ENCODE results near the gene SAMHD1. TPM values are rescaled to one million over a fixed set of nuclear protein-coding genes. Genes with fewer than 3 reads are reported as not detected.

SAMHD1 gene
- polyA plus RNA-seq, 2 of the 4 experiments (the other 2 are of a cell fraction) = 9.8 to 11.7 TPM

DNA sequence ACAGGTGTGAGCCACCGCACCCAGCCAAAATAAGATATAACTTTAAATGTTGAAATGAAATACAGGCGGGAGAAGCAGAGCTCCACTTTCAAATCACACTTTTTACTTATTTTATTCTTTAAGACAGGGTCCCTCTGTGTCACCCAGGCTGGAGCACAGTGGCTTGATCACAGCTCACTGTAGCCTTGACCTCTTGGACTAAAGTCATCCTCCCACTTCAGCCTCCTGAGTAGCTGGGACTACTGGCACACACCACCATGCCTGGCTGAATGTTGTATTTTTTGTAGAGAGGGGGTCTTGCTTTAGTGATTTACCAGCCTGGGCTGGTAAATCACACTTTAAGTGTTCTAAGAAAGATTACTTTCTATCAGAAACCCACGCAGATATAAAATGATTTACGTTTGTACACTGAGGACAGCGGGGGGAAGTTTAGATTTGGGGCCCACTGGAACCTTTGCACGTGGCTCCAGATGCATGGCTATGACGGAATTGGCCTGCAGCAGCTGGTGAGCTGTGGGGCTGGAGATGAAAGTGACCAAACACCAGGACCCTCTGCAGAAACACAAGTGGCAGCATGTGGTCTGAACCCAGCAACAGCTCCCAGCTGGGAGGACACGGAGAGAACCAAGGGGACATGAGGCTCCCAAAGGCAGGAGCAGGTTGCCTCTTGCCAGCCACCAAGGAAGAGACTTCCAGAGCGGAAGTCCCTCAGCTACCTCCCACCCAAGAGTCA, 102.0 kb downstream of the SAMHD1 start:
- TF ChIP-seq HOXB13 (CRISPR knock-in tag; IDR thresholded peaks at IDR 0.05; ENCODE audit: low read depth) (no peak), CBX8 (IDR thresholded peaks at IDR 0.05) (no peak), HOXA7 (CRISPR knock-in tag; IDR thresholded peaks at IDR 0.05) (no peak), RFX5 (IDR thresholded peaks at IDR 0.05) (no peak), PHF8 (IDR thresholded peaks at IDR 0.05; ENCODE audit: borderline replicate concordance, low read depth) (no peak), KDM1A (IDR thresholded peaks at IDR 0.05; ENCODE audit: low read depth) (no peak), RARB (CRISPR knock-in tag; IDR thresholded peaks at IDR 0.05) (no peak), GATA3 (IDR thresholded peaks at IDR 0.05; ENCODE audit: borderline replicate concordance) (no peak), NPAS2 (CRISPR knock-in tag; IDR thresholded peaks at IDR 0.05; ENCODE audit: borderline replicate concordance) (no peak), BHLHE40 (IDR thresholded peaks at IDR 0.05; ENCODE audit: low read depth, low read length) (no peak), NR3C1 (IDR thresholded peaks at IDR 0.05) (no peak), ZFP36 (IDR thresholded peaks at IDR 0.05; ENCODE audit: borderline replicate concordance, partially characterized antibody) (no peak), FOSL2 (IDR thresholded peaks at IDR 0.05) (no peak), FOSL2 (CRISPR knock-in tag; IDR thresholded peaks at IDR 0.05) (no peak), ZC3H11A (IDR thresholded peaks at IDR 0.05) (no peak), TFCP2L1 (CRISPR knock-in tag; IDR thresholded peaks at IDR 0.05) (no peak)
- TF ChIP-seq, protein P1, sequence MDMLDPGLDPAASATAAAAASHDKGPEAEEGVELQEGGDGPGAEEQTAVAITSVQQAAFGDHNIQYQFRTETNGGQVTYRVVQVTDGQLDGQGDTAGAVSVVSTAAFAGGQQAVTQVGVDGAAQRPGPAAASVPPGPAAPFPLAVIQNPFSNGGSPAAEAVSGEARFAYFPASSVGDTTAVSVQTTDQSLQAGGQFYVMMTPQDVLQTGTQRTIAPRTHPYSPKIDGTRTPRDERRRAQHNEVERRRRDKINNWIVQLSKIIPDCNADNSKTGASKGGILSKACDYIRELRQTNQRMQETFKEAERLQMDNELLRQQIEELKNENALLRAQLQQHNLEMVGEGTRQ (IDR thresholded peaks at IDR 0.05) = no peak
- TF ChIP-seq, protein P2, sequence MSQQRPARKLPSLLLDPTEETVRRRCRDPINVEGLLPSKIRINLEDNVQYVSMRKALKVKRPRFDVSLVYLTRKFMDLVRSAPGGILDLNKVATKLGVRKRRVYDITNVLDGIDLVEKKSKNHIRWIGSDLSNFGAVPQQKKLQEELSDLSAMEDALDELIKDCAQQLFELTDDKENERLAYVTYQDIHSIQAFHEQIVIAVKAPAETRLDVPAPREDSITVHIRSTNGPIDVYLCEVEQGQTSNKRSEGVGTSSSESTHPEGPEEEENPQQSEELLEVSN (IDR thresholded peaks at IDR 0.05; ENCODE audit: borderline replicate concordance, low read depth) = no peak
- Histone ChIP-seq H3K27ac (peak overlapping the region; percentile 48 to 51; a peak in 3 of 6 replicates), H3K4me3 (no peak overlapping the region), H3K4me2 (peak overlapping the region; percentile 80), H3K4me1 (peaks cover 30% of the 10 kb centered on the region), H3K9me3 (peaks cover 6% of the 10 kb centered on the region; the same call in 1 of the 3 replicates)
- ATAC-seq (no peak), DNase-seq (ENCODE audit: low read depth in 1 of 2, low spot score in 1 of 2) (no peak), FAIRE-seq (no peak)
- POLR2A ChIA-PET = no interaction called here
- 86% methylated on average over 9 of the region's 9 CpGs for WGBS (ENCODE audit: missing lambda C conversion rate)
- CTCF ChIA-PET = interaction anchor here (0.7 to 2.0 kb wide), 5 partner anchors 9 to 244 kb away, joined by 3 to 5 read pairs (median 4); partner anchors contain the start of gene RAB5IF

DNA sequence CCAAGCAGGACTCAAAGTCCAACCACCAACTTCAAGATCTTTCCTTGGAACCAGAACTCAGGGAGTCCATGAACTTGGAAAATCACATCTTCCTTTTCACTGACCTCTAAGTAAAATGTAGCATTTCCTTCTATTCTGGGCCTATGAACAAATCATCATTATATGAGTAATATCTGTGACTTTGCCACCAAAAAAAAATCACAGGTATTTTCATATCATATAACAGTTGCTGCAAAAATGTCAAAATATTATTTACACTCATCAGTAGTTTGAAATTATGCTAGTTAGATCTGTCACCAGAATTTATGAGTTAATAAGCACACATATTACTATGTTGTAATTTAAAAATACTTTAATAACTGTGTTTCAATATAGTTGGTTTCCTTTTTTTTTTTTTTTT, 102.8 kb downstream of the SAMHD1 start:
- DNase-seq (ENCODE audit: low read depth in 1 of 2, low spot score in 1 of 2) (no peak), ATAC-seq (no peak), FAIRE-seq (no peak)
- peaks cover 24% of the 10 kb centered on the region for H3K4me1 ChIP-seq
- TF ChIP-seq, protein P3, sequence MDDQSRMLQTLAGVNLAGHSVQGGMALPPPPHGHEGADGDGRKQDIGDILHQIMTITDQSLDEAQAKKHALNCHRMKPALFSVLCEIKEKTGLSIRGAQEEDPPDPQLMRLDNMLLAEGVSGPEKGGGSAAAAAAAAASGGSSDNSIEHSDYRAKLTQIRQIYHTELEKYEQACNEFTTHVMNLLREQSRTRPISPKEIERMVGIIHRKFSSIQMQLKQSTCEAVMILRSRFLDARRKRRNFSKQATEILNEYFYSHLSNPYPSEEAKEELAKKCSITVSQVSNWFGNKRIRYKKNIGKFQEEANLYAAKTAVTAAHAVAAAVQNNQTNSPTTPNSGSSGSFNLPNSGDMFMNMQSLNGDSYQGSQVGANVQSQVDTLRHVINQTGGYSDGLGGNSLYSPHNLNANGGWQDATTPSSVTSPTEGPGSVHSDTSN (IDR thresholded peaks at IDR 0.05) = no peak
- TF ChIP-seq EP300 (IDR thresholded peaks at IDR 0.05) = no peak
- no peak for TF ChIP-seq RAD21 (conservative IDR thresholded peaks at IDR 0.05 in 1 of 2, IDR thresholded peaks at IDR 0.05 in 1 of 2)
- TF ChIP-seq MYC (IDR thresholded peaks at IDR 0.05; ENCODE audit: borderline replicate concordance, low read length) = no peak
- TF ChIP-seq, protein P4, sequence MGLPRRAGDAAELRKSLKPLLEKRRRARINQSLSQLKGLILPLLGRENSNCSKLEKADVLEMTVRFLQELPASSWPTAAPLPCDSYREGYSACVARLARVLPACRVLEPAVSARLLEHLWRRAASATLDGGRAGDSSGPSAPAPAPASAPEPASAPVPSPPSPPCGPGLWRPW (IDR thresholded peaks at IDR 0.05) = no peak
- TF ChIP-seq TP53 (CRISPR knock-in tag; IDR thresholded peaks at IDR 0.05) = no peak
- no peak for TF ChIP-seq FOSL2 (IDR thresholded peaks at IDR 0.05)
- TF ChIP-seq FOSL2 (CRISPR knock-in tag; IDR thresholded peaks at IDR 0.05) = no peak
- no peak for TF ChIP-seq SMC3 (IDR thresholded peaks at IDR 0.05)
- TF ChIP-seq RARB (CRISPR knock-in tag; IDR thresholded peaks at IDR 0.05) = no peak
- H3K27ac ChIP-seq = peak overlapping the region; percentile 51 to 71
- CTCF ChIA-PET = interaction anchor here (1.4 to 3.5 kb wide), 6 partner anchors 9 to 74 kb away, joined by 4 to 16 read pairs (median 6); a partner anchor contains a TSS
- POLR2A ChIA-PET = interaction anchor here (1.8 kb wide), 1 partner anchor 15 kb away, joined by 9 read pairs; a partner anchor contains a TSS
- H3K9me3 ChIP-seq = peaks cover 6% of the 10 kb centered on the region; the same call in 1 of the 3 replicates
- H3K4me3 ChIP-seq = no peak overlapping the region
- H3K4me2 ChIP-seq = peak overlapping the region; percentile 80

Measured in A549 (cell line).